DMS53 (cell line): ENCODE results near the gene COL23A1.

Experiments used
- DNase-seq: peaks from one replicate; lab custom pipeline; 2025; lab: John Stamatoyannopoulos, UW

COL23A1 gene

DNA sequence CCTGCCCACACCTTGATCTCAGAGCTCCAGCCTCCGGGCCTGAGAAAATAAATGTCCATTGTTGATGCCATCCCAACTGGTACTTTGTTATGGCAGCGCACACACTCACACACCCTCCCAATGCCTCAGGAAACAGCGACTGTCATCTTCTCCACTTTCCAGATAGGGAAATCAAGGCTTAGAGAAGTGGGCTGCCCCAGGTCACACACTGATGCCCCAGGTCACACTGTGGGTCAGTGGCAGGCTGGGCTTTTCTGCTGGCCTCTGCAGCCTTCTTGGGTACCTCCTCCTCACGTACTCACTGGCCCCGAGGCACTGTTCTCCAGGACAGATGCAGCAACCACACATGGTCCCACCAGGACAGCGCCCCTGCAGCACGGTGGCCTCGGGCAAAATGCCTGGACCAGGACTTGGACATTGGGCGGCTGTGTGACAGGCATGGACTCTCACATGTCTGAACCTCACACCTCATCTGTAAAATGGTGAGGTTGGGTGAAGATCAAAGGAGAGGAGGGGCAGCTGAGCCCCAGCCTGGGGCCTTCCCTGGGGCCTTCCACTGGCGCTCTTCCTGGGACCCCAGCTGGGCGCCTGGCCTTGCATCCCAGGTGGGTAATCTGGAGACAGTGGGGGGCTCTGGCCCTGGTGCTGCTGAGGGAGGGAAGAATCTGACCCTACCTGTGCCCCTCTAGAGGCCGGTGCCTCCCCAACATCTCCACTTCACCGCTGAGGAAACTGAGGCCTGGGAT is 156.0 kb downstream of the COL23A1 start:
- DNase-seq: no peak

DNA sequence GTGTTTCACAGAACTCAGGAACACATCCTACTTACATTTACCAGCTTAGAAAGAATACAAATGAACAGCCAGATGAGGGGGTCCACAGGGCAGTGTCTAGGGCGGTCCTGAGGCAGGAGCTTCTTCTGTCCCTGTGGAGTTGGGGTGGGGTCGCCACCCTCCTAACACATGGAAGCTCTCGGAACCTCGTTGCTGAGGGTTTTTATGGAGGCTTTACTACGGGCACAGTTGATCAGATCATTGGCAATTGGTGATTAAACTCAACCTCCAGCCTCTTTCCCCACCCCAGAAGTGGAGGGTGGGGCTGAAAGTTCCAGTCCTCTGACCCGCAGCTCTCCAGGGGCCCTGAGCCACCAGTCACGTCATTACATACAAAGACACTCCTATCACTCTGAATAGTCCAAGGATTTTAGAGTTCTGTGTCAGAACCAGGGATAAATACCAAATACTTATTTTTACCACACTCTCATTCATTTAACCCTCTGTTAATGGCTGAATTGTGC is 156.9 kb downstream of the COL23A1 start:
- no peak for DNase-seq

DNA sequence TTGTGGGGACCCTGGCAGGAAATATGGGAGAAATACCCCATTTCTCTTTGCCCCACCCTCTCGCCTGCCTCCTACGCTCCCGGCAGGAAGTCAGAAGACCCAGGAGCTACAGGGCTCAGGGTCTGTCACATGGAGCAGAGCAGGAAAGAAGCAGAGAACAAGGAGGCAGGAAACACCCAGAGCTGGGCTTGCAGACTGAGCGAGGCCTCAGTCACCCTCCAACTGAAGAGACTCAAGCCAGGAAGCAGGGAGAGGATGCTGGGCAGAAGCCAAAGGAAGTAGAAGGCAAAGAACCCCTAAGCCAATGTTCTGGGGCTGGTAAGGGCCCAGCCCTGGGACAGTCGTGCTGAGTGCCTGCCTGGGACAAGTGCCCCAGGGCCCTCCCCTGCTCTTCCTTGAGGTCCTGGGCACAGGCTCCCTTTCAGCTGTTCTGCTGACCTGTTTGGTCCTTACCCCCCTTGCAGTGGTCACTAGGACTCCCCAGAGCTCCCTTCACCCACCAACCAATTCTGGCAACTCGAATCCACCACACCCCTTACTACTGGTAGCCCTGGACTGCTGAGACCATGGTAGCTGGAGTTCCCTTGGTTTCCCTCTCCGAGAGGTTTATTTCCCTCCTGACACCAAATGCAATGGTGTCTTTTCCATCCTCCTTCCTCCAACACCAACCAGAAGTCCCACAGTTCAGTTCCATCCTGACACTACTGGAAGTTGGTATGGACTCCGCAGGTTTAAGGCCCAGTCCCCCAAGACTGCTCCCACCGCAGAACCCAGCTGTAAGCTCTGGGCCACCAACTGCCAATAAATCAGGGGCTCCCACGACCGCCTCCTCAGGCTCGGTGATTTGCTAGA is 157.5 kb downstream of the COL23A1 start:
- no peak for DNase-seq

DNA sequence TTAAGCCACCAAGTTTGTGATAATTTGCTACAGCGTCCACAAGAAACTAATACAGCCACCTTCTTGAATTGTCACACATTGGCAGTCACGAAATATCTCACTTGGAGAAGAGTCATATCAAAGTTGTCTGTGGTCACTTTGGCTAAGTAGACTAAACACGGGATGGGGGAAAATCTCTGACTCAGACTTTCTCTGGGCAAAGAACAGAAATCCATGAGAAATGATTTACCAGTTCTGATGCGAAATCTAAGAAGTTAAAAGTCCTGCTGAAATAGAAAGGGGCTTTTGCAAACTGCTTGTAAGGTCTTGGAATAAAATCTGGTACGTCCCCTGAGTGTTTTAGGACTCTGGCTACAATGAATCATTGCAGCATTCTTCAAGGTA is 158.4 kb downstream of the COL23A1 start:
- no peak for DNase-seq

DNA sequence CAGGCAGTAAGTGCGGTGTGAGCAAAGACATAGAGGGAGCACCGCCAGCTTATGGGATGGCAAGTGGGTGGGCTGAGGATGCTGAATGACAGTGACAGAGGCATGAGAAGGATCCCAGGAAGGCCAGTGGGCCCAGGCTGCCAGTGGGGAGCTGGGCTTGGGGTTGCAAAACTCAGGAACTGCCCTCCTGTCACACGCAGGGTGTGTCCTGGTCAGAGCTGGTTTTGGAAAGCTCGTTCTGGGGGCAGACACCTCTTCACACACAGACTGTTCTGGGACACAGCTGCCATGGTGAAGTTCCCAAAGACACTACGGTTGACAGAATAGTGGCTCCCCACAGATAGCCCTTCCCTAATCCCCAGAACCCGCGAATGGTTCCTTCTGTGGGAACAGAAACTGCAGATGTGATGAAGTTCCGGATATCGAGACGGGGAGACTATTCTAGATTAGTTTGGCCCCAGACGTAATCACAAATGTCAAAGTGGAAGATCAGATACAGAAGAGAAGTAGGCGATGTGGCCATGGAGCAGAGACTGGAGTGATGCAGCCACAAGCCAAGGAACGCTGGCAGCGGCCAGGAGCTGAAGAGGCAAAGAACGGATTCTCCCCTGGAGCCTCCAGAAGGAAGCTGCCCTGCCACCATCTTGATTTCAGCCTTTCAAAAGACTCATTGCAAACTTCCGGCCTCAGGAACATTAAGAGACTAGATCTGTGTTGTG is 159.0 kb downstream of the COL23A1 start:
- DNase-seq: no peak

DNA sequence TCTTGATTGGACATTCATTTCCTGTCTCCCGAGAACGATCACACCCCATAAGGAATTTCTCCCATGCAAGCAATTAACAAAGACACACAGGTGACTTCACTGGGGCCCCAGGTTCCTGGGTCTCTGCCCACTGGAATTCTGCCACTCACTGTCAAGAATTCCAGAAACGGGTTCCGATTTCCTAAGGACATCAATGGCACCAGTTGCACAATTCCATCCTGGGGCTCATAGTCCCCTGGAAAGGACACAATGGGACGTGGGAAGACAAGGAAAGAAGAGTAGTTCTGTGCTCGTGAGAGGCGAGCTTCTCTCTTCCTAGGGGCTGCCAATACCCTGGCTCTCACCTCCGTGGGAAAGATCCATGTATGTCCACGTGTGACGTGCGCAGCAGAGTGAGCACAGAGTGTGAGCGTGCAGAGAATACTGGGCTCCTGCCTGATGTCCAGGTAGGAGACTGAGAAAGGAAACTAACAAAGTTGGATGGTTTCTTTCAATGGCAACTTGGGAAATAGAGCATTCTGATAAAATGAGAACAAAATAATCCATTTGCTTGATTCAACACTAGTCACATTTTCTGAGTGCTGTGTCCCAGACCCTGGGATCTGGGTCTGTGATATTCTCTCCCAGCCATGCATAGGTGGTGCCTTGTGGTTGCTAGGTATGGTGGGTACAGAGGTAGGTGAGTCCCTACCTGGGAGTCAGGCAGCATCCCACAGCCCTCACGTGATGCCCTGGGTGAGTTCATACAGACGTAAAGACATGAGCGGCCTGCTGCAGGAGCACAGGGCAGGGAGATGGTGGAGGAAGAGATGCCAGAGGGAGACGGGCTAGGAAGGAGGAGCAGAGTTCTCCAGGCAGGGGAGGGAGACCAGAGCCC is 159.8 kb downstream of the COL23A1 start:
- DNase-seq: no peak

DNA sequence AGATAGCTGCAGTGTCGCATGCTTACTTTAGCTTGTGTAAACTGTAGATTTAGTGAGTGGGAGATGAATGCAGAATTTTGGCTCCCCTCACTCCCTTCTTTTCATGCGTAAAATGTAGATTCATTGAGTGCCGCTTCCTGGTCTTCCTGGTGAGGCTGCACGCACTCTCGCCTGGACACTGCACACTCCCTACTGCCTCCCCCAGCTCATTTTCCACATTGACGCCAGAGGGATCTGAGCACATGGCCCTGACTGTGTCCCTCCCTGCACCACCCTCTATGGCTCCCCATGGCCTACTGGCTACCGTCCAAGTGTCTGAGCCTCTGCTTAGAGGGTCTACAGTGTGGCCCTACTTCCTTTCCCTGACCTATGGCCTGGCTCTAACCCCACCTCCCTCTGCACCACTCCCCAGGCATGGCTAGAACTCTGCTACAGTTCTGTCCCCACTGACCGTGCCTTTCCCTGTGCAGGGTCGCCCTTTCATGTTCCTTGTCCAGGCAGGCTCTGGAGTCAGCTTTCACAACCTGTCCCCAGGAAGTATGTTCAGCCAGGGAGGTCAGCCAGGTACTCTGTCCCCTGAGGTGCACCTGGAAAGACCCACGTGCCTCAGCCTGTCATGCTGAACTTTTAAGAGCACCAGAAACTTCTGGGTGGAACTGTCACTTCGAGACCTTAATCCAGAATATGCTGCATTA is 160.6 kb downstream of the COL23A1 start:
- no peak for DNase-seq

DNA sequence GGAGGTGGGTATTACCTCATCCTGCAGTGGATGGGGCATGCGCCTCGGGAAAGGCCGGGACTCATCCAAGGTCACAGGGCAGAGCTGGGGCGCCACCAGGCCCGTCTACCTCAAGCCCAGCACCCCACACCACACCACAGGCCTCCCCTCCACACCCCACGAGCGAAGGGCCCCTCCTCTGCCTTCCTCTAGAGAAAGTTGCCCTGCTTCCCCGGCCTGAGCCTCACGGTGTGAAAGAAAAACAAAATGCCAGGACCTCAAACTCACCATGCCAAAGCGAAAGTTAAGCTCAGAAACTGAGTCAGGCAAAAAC is 161.1 kb downstream of the COL23A1 start:
- no peak for DNase-seq

DNA sequence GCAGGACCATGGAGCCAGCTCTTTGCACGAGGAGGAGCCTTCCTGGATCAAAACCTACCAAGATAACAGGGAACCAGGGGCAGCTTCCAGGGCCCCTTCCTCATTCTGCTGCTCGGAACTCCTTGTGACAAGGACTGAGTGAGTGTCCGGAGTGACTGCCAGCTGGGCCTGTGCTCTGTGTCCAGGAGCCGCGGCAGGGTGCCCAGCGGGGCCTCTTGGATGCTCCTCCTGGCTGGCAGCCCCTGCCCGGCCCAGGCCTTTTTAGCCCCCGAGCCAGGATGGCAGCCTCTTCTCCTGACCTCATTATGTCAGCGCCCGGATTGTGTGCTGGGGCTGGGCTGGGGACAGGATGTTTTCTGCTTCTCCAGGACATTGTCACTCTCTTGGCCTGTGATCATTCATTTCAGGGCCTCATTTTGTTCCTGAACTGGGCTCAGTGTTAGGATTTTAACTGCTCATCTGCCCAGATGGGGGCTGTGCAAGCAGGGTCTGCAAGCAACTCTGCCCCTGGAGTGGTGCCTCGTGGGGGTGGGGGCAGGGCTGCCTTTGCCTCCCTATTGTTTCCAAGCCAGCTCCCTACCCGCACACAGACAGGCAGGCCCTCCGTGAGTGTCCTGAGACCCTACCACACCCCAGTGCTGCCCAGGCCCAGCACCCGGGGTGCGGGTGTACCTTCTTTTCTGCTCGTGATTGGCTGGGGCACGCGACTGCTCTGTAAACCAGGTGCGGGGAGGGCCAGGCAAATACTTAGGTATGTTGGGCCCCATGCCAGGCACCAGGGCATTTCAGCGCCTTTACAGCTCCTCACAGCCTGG is 161.6 kb downstream of the COL23A1 start:
- no peak for DNase-seq

DNA sequence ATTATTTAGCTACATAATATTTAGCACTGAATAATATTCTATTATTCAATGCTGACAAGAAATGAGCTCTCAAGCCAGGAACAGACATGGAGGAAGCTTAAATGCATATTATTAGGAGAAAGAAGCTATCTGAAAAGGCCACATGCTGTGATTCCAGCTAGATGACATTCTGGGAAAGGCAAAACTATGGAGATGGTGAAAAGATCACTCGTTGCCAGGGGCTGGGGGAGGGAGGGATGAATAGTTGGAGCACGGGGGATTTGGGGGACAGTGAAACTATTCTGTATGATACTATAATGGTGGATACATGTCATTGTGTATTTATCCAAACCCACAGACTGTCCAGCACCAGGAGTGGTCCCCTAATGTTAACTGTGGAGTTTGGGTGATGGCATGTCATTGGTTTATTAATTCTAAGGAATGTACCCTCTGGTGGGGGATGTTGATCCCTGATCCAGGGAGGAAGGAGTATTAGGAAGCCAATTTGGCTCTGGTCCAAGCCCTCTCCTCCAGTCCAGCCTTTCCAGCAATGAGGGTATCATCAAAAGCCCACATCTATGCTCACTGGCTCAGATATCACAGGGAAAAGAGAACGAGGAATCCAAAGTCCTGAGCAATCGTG is 162.5 kb downstream of the COL23A1 start:
- no peak for DNase-seq

DNA sequence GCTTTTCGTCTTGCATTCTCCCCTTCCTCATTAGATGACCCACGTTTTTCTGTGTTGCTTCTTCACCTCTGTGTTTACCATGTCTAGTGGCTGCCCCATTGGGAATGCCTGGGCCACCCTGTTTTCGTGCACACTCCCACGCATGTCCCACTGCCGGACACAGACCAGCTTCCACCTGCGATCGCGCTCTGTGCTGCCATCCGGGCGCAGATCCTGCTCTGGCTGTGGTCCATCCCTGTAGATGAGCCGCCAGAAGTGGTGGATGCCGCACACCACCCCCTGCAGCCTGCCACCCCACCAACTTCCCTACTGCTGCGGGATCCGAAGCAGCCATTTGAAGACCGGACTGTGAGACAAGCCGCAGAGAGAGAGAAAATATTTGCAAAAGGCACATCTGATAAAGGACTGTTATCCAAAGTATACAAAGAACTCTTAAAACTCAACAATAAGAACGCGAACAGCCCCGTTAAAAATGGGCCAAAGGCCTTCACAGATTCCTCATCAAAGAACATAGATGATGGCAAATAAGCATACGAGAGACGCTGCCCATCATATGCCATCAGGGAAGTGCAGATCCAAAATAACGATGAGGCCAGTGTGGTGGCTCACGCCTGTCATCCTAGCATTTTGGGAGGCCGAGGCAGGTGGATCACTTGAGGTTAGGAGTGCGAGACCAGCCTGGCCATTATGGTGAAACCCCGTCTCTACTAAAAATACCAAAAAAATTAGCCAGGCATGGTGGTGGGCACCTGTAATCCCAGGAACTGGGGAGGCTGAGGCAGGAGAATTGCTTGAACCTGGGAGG is 163.7 kb downstream of the COL23A1 start:
- DNase-seq: no peak

DNA sequence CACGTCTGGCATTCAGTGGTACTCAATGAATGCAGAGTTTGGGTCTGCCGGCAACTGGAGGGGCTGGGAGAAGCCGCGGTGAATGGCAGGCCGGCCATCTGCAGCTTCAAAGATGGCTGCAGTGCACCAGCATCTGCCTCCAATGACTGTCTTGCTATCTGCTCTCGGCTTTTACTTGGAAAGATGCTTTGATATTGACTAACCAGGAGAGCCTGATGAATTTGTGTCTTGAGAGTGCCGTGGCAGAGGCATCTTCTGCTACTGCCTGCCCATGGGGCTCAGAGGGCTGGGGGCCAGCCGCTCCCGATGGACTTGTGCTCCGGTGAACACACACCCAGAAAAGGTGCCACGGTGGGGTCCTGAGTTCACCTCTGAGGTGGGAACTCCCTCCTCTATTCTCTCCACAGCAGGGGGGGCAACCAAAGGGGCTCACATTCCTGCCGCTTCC is 164.5 kb downstream of the COL23A1 start:
- no peak for DNase-seq

DNA sequence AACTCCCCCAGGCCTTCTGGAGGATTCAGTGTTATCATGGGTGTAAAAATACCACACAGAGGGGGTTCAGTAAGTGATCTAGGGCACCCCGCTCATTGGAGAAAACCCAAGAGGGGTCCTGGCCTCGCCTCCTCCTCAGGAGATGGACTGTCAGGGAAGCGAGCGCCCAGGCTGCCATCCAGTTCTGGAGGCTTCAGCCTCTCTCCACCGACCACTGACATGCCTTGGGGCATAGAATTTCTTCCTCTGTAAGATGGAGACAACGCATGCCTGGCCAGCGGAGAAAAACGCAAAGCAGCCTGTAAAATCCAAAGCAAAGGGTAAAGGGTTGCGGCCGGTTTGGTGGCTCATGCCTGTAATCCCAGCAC is 165.4 kb downstream of the COL23A1 start:
- DNase-seq: no peak

DNA sequence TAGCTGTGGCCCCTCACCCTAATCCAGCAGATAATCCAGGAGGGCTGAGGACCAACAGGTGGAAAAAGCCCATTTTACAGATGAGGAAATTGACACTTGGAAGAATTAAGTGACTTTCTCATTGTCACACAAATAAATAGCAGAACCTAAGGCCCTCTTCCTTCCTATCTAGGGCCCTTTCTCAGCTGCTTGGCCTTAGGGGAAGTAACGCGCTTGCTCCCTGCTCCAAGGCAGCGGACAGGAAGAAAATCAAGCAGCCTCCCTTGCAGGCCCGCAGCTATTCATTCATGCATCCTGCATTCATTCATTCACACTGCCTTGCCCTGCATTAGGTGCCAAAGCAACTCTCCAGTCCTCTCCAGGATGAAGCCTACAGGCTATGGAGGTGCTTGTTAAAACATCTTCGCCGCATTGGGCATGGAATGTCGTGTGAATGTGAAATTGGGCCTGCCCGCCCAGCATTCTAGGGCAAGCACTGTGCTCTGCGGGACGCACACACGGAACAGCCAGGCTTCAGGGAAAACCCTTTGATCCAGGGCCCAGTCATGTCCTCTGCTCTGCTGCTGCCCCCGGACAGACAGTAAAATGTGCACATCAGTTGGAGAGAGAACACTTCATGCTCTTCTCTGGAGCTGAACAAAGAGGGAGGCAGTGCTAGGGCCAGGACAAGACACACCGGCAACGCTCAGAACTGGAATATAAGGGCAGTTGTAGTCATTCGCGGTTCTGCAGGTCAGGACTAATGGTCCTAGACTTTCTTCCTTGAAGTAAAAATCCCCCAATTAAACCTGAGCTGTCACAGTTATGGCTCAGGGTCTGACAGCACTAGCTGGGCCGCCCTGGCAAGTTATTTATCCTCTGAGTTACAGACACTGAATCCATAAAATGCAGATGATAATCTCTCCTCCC is 166.0 kb downstream of the COL23A1 start:
- no peak for DNase-seq

DNA sequence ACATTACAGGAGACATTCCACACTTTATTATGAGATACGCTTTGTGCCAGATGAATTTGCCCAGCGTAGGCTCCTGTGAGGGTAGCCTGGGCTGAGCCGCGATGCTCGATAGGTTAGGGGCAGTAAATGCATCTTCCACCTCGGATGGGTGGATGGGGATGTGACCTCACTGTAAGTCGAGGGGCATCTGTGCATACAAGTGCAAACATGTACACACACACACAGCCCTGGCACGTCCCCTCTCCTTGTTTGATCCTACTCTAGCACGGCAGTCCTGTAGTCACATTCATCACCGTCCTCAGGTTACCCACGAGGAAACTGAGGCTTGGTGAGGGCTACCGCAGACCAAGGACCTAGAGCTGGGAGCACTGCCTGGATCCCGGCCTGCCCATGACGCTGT is 166.8 kb downstream of the COL23A1 start:
- DNase-seq: no peak

DNA sequence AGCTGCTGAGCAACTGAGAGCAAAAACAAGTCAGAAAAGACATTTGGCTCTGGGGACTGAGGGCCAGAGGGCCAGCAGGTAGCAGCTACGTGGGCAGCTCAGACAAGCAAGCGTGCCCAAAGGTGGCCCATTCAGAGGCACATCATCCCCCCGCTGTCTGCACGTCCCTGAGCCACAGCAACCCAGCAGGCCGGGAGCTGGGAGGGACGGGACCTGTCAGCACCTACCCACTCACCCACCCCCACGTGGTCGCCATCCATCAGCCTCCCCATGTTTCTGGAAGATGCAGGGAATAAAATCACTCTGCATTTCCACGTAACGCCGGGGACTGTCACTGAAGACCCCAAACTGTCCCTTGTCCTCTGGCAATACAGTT is 167.8 kb downstream of the COL23A1 start:
- no peak for DNase-seq

DNA sequence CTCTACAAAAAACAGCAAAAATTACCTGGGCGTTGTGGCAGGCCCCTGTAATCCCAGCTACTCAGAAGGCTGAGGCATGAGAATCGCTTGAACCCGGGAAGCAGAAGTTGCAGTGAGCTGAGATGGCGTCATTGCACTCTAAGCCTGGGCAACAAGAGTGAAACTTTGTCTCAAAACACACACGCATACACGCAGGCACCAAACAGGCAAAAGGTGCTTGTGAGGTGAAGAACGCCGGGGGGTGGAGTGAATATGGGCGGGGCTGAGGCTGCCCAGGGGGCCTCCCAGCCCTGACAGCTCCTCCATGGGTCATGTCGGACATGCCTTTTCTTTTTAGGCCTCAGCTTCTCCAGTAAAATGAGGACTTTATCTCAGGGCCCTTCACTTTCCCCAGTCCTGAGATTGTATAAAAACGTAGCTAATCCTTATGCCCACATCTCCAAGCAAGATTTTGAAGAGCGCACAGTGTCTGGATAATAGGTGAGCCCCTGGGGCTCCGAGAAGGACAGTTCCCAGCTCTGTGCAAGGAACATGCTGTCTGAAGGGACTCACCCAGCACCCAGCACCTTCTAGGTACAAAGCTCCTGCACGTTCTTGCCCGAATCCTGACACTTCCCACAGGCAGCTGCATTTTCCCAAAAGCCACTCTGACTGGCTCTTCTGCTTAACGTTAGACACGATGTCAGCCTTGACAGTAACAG is 168.3 kb downstream of the COL23A1 start:
- DNase-seq: no peak
